ENCODE results near the gene TRMU. TPM values are rescaled to one million over a fixed set of nuclear protein-coding genes. Genes with fewer than 3 reads are reported as not detected.

The TRMU gene
- total and polyA plus RNA-seq, 2 of the 8 experiments (the other 6 are each of a cell fraction or from before 2014, with no cell fraction given), result 43.4 to 70.6 TPM

- TF ChIP-seq TEAD4 (IDR thresholded peaks at IDR 0.05; ENCODE audit: low read depth, low read length) (no peak), MAFK (IDR thresholded peaks at IDR 0.05; ENCODE audit: low read depth, low read length) (no peak), BCL11A (IDR thresholded peaks at IDR 0.05; ENCODE audit: low read depth in 2 of 2, low read length in 2 of 2) (no peak), CBX5 (IDR thresholded peaks at IDR 0.05; ENCODE audit: low read depth, low read length) (no peak), TBP (IDR thresholded peaks at IDR 0.05; ENCODE audit: low read depth, low read length) (no peak), NANOG (IDR thresholded peaks at IDR 0.05; ENCODE audit: insufficient read depth, low read depth, low read length, poor library complexity, severe bottlenecking) (no peak)
Observed at GRCh38 chr22:46315976-46316375, 19.5 kb upstream of the TRMU start (continued).
